T1000 (cell line): ENCODE data around the gene STRC.
"Not testable (repeated sequence)": the region's sequence is repeated elsewhere in the genome, so short reads cannot be mapped to it uniquely, and the experiment has no call there.

Experiments
- DNase-seq: peaks from one replicate; lab custom pipeline; 2025; ENCODE audit warnings: mixed read lengths; lab: John Stamatoyannopoulos, UW

The STRC gene

DNA sequence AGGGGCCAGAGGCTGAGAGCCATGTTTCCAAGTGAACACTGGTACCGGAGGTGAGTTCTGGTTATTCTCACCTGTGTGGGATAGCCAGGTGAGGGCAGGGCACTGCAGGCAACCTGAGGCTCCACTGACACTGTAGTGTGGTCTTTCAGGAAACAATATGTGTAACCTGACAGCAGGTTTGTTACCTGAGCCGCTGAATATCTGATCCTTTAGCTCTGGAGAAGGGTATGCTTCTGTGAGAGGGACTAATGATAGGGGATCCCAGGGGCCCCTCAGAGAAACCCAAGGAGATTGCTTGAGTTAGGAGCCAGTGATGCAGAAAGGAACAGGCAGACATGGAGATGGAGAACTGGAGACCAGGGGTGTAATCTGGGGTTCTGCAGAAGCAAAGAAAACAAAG is at the start of gene STRC:
TSS of gene STRC (minus strand) at position 101 of the 400 bp plus-strand sequence. CDS start at position 23, 78 bp downstream.
- DNase-seq = not testable (repeated sequence)

DNA sequence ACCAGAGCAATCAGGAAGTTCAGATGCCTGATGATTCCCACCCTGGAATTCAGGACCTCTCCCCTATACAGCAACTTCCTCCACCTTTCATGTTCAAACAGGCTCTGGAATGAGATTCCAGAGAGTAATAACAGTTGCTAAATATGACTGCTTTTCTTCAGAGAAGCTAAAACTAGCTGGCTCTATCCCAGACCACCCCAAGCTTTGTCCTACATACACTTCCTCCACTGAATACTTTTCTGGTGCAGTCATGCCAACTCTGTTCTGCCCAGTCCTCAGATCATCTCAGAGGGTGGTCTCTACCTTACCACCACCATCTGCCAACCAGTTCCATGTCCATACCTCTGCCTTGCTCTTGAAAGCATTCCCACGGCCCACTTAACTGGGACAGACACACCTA is 47.6 kb upstream of the STRC start:
- DNase-seq = not testable (repeated sequence)

- not testable (repeated sequence) for DNase-seq
These were observed 44.7 kb upstream of the STRC start for GRCh38 chr15:43663333-43663732.

- not testable (repeated sequence) for DNase-seq
These were observed 43.7 kb upstream of the STRC start for GRCh38 chr15:43662293-43662692.

DNA sequence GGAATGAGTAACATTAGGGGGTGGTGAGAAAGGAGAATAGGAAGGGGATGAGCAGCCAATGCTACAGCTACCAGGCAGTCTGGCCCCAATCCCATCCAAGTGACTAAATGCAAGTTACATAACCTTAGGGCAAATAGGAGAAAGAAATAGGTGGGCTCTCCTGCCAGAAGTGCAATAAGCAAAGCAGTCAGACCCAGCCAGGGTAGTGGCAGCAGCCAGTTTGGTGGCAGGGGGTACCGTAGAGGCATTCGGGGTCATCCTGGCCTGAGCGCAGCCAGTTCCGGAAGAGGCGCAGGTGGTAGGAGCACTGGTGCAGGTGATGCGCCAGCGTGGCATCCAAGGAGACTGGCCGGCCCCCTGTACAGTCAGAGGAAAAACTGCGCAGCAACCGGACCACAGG is 41.1 kb upstream of the STRC start:
- not testable (repeated sequence) for DNase-seq

- not testable (repeated sequence) for DNase-seq
These were observed 30.9 kb upstream of the STRC start for GRCh38 chr15:43649430-43649926.

DNA sequence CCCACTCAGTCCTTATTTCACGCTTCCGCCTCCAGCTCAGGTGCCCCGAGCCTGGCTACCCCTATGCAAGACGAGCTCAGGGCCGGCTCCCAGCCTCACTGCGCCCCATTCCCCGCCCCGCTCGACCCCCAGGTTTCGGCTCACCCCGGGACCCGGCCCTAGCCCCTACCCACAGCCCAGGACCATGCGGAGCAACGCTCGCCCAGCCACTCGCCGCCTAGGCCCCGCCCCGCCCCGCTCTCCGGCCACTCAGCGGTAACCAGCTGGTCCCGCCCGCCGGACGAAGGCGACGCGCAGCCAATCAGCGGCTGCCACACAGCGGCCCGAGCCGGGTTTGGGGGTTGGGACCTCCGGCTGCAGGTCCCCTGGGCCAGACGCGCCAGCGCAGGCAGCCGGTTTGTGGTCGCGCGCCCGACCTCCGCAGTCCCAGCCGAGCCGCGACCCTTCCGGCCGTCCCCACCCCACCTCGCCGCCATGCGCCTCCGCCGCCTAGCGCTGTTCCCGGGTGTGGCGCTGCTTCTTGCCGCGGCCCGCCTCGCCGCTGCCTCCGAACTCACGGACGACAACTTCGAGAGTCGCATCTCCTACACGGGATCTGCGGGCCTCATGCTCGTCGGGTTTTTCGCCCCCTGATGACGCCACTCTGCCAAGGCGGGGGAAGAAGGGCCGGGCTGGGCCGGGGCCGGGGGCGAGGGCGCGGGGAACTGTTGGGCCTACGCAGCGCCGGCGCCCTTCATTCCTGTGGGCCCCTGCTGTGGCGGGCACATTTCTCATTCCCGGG is 30.2 kb upstream of the STRC start, which contains the start of gene CATSPER2:
TSS of gene CATSPER2 (minus strand) at position 196 of the 781 bp plus-strand sequence. CDS start 783 bp downstream, outside the sequence.
- DNase-seq = no peak

DNA sequence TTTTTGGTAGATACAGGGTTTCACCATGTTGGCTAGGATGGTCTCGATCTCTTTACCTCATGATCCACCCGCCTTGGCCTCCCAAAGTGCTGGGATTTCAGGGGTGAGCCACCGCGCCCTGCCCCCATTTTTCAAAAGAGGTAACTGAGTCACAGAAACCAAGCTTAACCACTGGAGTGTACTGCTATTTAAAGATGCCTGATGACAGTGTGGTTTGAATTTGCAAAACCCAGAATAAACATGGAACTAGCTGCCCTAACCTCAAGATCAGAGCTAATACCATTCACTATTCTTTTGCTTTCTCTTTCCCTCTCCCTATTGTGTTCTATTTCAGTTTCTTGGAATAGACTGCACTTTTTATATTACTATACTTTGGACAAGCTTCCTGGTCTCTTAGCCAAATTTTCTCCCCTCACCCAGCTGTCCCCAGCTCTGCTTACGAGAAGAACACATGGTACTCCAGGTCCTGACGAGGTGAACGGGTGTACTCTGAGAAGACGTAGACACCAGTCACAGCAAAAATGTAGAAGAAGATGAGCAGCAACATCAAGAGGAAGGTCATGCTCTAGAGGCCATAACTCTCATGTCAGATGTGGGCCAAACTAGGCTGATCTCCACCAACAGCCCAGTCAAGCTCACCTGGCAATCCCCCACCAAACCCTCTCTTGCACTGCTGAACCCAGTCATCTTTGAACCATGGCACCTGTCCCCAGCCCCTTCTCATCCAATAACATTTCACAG is 20.0 kb upstream of the STRC start:
- not testable (repeated sequence) for DNase-seq

- not testable (repeated sequence) for DNase-seq
These were observed 8.3 kb upstream of the STRC start for GRCh38 chr15:43626937-43627336.

- no peak for DNase-seq
These were observed 6.5 kb upstream of the STRC start for GRCh38 chr15:43625106-43625505.

GRCh38 chr15:43622068-43622799 is 3.6 kb upstream of the STRC start:
- not testable (repeated sequence) for DNase-seq

DNA sequence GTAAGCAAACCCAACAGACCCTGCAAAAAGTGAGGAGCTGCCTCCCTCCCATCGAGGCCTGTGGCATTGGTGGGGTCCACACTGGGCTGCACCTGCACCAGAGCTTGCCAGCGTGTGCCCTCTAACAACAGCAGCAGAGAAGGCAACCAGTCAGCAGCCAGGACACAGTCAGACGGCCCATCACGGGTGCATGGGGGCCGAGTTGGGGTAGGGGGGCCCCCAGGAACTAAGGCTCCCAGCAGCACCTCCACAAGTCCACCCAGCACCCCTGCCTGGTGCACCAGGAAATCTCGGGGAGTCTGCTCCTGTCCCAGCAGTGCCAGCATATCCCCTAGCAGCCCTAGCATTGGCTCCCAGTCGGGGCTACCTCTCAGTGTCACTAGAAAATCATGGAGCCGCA is 850 bp downstream of the STRC start:
- not testable (repeated sequence) for DNase-seq

GRCh38 chr15:43602233-43602632 is 16.4 kb downstream of the STRC start:
- not testable (repeated sequence) for DNase-seq

DNA sequence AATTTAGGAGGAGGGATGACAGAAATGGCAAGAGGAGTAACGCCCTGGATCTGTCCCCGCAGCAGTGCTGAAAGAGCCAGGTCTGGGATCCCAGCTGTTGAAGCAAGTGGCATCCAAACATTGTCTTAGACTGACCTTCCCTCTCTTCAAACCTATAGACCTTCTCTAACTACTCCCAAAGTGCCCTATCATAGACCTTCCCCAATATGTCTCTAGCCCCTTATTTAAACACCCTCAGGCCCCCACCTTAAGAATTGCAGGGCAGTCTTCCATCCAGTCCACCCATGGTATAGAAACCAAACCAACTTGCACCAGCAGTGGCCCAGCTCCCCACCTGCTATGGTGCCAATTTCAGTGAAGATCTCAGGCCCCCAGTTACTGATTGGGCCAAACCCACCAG is 18.4 kb downstream of the STRC start:
- DNase-seq = not testable (repeated sequence)

DNA sequence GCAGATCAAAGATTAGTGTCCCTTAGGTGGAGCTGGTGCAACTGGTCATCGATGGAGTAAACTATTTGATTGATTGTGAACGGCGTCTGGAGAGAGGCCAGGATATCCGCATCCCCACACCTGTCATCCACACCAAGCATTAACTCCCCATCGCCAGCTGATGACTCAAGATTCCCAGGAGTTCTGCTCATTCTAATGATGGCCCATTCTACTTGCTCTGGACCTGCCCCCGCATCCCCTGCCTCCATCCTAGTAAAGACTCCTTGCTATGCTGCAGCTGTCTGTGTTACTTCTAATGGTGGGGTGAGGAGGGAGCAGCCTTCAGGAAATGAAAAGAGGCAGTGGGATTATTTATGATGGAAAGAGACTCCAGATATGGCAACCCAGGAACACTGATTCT is 19.5 kb downstream of the STRC start:
- not testable (repeated sequence) for DNase-seq

DNA sequence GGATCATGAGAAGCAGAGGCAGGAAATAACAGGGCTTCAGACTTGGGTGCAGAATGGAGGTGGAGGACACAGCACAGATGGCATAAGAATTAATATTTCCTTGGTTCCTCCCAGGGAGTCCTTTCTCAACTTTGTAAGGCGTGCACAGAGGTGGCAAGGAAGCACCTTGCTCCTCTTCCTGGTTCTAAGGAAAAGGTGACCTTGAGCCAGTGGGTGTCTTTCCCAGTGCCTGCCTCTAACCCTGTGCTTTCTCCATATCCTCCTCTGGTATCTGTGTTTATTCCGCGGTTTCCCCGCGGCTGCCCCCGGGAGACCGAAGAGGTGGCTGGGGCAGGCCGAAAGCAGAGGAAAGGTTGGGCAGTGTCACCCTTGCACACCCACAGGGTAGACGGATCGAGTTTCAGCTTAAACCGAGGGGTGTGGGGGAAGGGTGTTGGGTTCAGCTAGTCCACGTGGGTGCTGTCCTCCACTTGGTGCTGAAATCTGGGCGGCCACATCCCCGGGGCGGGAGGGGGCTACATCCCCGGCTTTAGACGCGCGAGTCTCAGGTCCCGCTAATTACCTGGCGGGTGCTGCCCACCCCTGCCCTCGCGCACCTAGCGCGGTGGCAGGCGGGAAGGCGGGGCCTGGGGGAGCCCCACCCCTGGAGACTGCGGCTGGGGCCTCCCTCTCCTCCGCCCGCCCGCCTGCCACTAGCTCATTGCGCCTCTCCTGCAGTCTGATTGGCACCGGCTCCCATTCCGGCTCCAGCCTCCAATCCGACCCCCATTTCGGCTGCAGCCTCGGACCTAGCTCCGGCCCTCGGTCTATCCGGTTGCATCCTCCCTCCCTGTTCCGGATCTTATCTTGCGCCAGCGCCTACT is 25.0 kb downstream of the STRC start, which contains the start of gene CKMT1B:
TSS of gene CKMT1B (plus strand) at position 700 of the 863 bp plus-strand sequence. CDS start 192 bp downstream, outside the sequence.
- not testable (repeated sequence) for DNase-seq

DNA sequence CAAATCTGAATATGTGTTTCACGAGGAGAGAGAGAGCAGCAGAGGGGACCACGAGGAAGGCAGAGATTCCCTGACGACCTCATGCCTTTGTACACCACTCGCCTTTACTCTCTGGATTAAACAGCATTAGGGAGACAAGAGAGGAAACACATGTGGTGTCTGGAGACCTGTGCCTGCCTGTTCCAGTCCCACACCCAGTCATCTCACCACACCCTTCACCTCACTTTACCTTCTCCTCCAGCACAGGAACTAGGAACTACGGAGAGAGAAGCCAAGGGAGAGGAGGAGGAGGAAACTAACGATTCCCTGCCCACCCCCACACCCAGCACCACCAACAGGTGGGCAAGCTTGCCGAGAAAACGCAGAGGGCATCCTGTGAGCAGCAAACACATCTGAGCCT is 25.8 kb downstream of the STRC start:
- not testable (repeated sequence) for DNase-seq

GRCh38 chr15:43589778-43590466 is 28.7 kb downstream of the STRC start, which contains the start of gene PPIP5K1:
TSS of gene PPIP5K1 (minus strand) at chr15:43590208. CDS start at chr15:43584504, 5,704 bp downstream.
- DNase-seq = not testable (repeated sequence)

DNA sequence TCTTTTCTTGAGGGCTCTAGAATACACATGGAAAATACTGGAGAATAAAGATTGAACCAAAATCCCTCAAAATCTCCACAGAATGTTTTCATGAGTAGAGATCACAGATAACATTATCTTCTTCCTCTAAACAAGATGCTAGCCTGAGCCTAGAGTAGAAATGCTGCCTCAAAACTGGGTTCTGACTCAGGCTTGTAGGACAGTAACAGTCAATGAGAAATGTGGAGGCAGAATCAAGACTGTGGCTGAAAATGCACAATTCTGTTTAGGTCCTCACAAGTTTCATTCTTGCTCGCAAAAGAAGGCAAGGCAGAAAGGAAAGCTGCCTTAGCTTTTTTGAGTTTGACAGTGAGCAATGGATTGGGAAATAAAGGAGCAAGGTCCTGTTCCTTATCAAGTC is 44.0 kb downstream of the STRC start:
- not testable (repeated sequence) for DNase-seq

- not testable (repeated sequence) for DNase-seq
These were observed 52.0 kb downstream of the STRC start for GRCh38 chr15:43566615-43567014.
